HS-5 (cell line): Measurements from ENCODE around the gene TDO2.
"Not testable (repeated sequence)": the region's sequence is repeated elsewhere in the genome, so short reads cannot be mapped to it uniquely, and the experiment has no call there.

Experiments used
- DNase-seq: peaks from one replicate; pipeline ENCODE4 v3.0.0-alpha.2; 2012; ENCODE audit warnings: low read depth

The TDO2 gene

DNA sequence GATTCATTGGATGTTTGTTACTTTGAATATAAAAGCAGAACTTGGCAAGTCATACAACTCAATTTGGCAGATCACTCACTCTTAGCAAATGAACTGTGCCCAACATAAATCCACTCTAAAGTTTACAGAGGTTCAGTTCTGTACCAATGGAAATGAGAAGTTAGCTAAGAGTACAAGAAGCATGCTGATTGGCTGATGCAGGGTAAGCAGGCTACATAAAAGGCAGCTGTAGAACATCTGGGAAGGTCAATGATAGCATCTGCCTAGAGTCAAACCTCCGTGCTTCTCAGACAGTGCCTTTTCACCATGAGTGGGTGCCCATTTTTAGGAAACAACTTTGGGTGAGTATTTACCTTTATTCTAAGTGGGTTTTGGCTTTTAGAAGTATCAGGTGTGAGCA is at the start of gene TDO2:
Gene TDO2, plus strand, starts transcription at position 244 of the 400 bp plus-strand sequence. Its CDS starts 63 bp downstream, at position 307.
- DNase-seq = no peak

DNA sequence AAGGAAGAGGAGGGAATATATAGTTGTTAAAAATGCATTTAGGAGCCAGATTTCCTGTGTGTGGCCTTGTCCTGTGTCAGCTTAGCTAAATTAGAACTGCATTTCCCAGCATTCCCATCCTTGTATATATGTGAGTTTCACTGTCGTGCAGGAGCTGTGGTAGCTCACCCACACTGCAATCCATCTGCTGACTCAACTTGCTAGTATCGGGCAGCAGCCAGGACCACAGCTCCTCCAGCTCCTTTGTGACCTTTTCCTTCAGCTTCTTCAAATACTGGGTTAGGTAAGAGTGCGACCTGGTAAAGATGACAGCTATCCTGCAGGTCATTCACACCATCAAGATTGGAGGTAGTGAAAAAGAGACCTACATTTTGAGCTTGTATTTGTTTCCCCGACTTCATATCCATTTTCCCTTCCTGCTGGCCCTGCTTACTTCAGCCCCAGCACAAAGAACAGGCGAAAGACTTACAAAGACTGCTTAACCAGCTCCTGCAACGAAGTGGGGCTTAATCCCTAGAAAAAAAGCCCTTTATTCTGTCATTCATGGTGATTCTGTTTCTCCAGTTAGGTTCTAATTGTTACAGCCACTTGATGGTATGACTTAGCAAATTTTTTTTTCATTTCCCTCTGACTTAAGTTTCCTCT is 48.8 kb upstream of the TDO2 start:
- DNase-seq = no peak

- no peak for DNase-seq
Measured at GRCh38 chr4:155855897-155856296, 47.6 kb upstream of the TDO2 start.

- no peak for DNase-seq
Measured at GRCh38 chr4:155866177-155866576, 37.3 kb upstream of the TDO2 start, which contains the start of gene ASIC5. ASIC5 (minus strand) TSS chr4:155866277; CDS start chr4:155866226, 51 bp downstream.

DNA sequence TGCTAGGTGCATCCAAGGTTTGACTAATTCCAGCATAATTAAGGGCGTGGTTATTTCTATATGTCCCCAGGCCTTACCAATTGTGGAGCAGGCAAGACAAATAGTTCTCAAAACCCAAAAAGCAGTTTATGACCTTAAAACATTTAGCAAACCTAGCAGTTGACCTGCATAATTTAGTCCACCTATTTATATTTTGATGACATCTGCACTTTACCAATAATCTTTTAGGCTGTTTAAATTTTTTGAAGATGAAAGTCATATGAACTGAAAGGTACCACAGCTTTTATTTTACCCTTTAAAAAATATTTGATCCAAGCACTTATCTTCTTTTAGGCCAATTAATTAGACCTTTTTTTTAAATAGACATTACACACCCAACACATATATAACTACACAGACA is 27.6 kb upstream of the TDO2 start:
- DNase-seq = no peak

GRCh38 chr4:155877971-155878370 is 25.5 kb upstream of the TDO2 start:
- DNase-seq = no peak

DNA sequence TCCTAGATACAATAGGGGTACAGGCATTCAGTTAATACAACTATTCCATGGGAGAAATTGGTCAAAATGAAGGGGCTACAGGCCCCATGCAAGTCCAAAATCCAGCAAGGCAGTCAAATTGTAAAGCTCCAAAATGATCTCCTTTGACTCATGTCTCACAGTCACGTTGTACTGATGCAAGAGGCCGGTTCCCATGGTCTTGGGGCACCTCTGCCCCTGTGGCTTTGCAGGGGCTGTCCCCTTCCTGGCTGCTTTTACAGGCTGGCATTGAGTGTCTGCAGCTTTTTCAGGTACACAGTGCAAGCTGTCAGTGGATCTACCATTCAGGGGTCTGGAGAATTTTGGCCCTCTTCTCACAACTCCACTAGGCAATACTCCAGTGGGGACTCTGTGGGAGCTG is 24.9 kb upstream of the TDO2 start:
- no peak for DNase-seq

DNA sequence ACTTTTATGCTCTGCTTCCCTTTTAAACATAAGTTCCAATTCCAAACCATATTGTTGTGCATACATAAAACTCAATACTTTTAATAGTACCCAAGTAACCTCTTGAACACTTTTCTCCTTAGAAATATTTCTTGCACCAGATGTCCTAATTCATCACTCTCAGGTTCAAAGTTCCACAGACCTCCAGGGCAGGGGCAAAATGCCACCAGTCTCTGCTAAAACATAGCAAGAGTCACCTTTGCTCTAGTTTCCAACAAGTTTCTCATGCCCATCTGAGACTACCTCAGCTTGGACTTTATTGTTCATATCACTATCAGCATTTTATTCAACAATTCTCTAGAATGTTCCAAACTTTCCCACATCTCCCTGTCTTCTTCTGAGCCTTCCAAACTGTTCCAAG is 23.7 kb upstream of the TDO2 start:
- no peak for DNase-seq

GRCh38 chr4:155881555-155881954 is 21.9 kb upstream of the TDO2 start:
- DNase-seq = no peak

DNA sequence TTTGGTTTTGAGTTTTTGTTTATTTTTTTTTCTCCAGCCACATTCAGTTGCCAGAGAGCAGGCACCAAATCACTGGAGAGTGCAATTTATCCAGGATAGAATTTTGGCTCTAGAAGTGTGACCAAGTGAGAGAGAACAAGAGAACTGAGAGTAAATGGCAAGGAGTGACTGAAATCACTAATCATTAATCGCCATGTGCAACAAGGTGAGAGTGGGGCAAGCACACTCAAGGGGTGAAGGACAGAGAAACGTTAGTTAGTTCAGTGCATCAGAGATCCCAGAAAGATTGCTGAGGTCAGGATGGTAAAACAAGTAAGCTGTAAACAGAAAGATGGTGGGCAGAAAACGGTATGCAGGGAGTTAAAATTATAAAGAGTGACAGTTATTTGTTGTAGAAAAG is 19.6 kb upstream of the TDO2 start:
- DNase-seq = no peak

- no peak for DNase-seq
Measured at GRCh38 chr4:155885666-155886065, 17.8 kb upstream of the TDO2 start.

DNA sequence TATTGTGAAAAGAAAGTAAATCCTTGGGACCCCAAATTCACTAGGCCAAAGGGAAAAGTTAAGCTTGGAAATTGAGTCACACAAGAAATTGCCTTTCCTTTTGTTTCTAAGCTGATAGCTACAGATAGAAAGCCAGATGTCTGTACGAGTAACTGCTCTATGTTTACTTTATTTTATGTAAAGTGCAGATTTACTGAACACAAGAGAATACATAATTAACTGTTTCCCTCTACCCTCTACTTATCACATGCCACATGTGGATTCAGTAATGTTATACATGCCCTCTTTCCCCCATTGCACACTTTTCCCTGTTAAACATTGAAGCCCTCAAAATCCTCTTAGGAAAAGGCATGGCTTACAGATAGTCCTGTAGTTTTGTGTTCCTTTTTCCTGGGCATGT is 16.5 kb upstream of the TDO2 start:
- DNase-seq = no peak

DNA sequence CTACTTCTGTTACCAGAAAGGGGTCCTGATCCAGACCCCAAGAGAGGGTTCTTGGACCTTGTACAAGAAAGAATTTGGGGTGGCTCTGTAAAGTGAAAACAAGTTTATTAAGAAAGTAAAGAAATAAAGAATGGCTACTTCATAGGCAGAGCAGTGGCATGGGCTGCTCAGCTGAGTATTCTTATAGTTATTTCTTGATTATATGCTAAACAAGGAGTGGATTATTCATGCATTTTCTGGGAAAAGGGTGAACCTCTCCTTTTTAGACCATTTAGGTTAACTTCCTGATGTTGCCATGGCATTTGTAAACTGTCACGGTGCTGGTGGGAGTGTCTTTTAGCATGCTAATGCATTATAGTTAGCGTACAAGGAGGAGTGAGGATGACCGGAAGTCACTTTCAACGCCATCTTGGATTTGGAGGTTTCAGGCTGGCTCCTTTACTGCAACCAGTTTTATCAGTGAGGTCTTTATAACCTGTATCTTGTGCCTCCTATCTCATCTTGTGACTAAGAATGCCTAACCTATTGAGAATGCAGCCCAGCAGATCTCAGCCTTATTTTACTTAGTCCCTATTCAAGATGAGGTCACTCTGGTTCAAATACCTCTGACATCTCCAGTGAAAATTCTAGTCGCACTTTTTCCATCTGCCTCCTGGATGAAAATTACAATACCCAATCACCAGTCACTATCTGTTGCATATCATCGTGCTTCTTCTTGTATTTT is 15.5 kb upstream of the TDO2 start:
- DNase-seq = no peak

DNA sequence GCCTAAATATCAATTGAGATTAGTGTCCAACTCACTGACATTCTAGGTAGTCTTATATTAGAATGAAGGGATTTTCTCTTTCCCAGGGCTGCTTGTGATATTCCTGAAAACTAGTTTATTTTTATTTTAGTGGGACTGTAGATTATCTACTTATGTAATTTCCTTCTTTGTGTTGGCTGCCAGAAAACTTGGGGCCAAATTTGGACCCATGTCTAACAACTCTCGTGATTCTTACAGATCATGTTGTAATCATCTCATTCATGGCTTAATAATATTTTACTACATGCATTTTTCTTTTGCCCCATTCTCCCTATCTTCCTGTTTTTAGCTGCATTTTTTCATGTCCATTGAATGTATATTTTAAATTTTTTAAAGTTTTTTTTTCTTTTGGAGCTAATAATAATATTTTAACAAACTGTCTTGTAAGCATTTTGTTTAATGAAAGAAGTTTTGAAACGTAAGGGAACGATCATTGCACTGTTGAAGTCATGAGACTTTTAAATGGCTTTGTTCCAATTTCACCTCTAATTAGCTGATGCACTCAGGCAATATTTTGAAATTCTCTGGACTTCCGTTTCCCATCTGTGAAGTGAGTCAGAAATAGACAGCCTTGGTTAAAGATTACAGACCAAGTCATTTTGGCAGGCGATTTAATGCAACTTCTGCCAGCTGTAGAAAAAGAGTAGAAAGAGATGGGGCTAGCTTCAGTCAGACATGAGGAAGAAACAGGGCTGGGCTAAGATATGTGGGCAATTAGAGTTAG is 14.3 kb upstream of the TDO2 start:
- DNase-seq = peak; percentile 67

DNA sequence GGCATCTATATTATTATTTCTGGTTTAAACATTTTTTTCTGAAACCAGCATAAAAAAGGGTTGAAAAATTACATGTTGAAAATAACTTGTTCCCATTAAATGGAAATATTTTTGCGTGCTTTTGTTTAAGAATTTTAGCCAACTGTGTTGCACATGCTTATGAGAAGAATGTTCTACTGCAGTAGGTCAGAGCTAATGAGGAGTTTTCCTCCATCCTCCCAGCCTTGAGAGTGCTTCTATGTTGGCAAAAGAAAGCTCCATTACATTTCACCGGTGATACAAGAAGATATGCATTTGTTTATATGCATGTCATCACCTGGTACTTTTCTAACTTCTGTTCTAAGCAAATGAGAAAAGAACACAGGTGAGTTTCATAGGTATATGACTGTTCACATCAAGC is 13.6 kb upstream of the TDO2 start:
- no peak for DNase-seq

- DNase-seq = no peak
Measured at GRCh38 chr4:155891058-155891457, 12.4 kb upstream of the TDO2 start.

GRCh38 chr4:155898371-155898770 is 5.1 kb upstream of the TDO2 start:
- not testable (repeated sequence) for DNase-seq

DNA sequence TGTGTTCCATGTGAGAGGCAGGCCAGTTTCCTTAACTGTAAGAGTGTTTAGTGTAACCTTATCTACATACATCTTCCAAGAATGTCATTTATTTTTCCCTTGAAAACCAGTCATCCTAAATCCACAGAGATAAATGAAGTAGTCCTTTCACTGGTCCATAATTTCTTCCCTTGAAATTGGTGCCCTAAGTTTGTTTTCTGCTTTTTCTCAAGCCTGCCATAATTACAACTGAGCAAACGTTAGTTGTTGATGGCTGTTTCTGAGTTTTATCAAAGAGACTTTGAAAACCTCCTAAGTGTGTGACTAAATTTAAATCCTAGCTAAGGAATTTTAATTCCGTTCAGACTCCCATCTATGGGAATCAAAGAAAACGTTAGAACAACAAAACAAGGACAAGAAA is 3.6 kb upstream of the TDO2 start:
- no peak for DNase-seq

DNA sequence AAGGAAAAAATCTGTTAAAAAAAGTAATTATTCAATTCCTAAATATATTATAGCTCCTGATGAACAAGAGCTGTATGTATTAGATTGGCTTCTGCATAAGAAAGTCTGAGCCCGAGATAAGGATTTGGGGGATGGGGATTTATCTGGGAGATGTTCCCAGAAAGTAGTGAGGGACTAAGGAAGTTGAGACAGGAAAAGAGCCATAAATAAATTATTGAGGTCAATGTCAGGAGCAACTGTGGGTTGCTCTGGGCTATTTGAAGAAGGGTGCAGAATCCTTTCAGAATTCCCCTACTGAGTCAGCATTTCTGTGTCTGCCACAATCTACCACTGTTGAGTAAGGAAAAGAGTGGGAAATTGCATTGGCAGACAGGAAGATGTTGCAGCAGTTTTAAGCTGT is 3.1 kb upstream of the TDO2 start:
- DNase-seq = no peak

GRCh38 chr4:155901013-155901412 is 2.5 kb upstream of the TDO2 start:
- DNase-seq = no peak

DNA sequence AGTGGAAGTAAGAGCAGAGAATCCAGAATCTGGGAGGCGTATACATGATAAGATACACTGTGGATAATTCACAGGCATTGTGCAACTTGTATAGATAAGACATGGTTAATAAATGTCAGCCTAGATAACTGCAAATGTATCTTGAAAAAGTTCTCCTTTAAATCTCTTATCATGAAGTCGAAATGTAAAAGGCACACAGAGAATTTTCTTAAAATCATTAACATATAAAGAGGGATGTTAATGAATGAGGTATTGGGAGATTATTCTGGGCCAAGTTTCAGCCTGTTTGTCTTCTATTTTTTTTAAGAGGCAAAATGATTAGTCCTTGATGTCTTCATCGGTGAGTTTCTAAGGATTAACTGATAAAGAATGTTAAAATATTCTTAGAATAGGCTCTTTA is 835 bp downstream of the TDO2 start:
- no peak for DNase-seq

DNA sequence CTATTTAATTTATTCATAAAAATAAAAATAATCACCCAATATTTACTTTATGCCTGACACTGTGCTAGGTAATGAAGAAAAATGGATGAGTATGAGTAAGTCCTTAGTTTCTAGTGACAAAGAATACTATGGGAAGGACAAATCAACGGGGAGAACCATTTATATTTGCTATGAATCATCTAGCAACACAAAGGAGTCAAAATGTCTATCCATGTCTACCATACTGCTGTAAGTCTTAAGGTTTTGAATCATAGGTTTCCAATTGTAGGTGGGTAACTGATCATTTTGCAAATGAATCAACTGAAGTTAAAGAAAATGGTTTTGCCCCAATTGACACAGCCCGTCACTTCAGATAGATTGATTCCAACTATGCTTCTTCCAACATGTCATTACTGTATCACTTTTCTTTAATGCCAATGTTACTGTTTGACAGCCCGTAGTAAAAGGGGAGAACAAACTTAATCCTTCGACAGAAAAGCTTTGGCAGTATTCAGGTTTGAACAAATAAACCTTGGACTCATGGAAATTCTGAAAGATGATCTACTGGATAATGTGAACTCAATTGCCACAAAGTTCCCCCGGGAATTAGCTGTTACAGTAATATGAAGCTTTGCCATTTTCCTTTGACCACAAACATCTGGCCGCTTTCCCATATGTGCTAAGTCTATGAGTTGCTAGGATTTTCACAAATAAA is 3.2 kb downstream of the TDO2 start:
- DNase-seq = peak; percentile 84
